ENCODE measurements around the gene CFD. TPM values are rescaled to one million over a fixed set of nuclear protein-coding genes. Genes with fewer than 3 reads are reported as not detected.

The CFD gene
- total RNA-seq, 2 donors from 2014 or later, result 0.38 to 1.1 TPM

GRCh38 chr19:867855-868457 is 8.5 kb downstream of the CFD start:
- 95 to 97% methylated on average over 19 to 39 of the region's 39 CpGs for WGBS, 2 experiments (ENCODE audit: insufficient coverage in 1 of 2, insufficient read length in 1 of 2)
- H3K4me1 Mint-ChIP-seq, result peaks cover 5% of the 10 kb centered on the region
- H3K27me3 Mint-ChIP-seq (ENCODE audit: insufficient read depth), result peaks cover 7% of the 10 kb centered on the region
- Histone ChIP-seq H3K27me3 (ENCODE audit: control insufficient read depth, insufficient read depth, low read length, poor library complexity, severe bottlenecking) (no peaks in the 10 kb centered on the region), H3K4me3 (ENCODE audit: low read length) (no peak overlapping the region), H3K4me1 (ENCODE audit: control insufficient read depth, insufficient read depth, low read length) (no peaks in the 10 kb centered on the region), H3K27ac (ENCODE audit: low read depth, low read length) (no peak overlapping the region), H3K9ac (ENCODE audit: extremely low read depth, low read length, poor library complexity, severe bottlenecking) (no peak overlapping the region), H3K36me3 (ENCODE audit: control insufficient read depth, insufficient read depth, low read length) (peaks cover 18% of the 10 kb centered on the region), H3K9me3 (ENCODE audit: control insufficient read depth, low read length) (no peaks in the 10 kb centered on the region)
- H3K9me3 Mint-ChIP-seq, result peaks cover 5% of the 10 kb centered on the region
- TF ChIP-seq CTCF (conservative IDR thresholded peaks at IDR 0.05), result no peak
- peak overlapping the region; percentile 52 for H3K27ac Mint-ChIP-seq
- DNase-seq, result peak; percentile 49
- H3K36me3 Mint-ChIP-seq (ENCODE audit: low read depth), result peaks cover 31% of the 10 kb centered on the region
- H3K4me3 Mint-ChIP-seq, result no peak overlapping the region

- H3K27ac ChIP-seq (ENCODE audit: low read depth, low read length), result no peak overlapping the region
- Mint-ChIP-seq H3K27me3 (ENCODE audit: insufficient read depth) (peaks cover 2% of the 10 kb centered on the region), H3K4me1 (peaks cover 5% of the 10 kb centered on the region), H3K36me3 (ENCODE audit: low read depth) (peaks cover 33% of the 10 kb centered on the region), H3K4me3 (no peak overlapping the region), H3K9me3 (peaks cover 5% of the 10 kb centered on the region), H3K27ac (no peak overlapping the region)
- 92 to 96% methylated on average over 23 to 34 of the region's 34 CpGs for WGBS, 2 experiments (ENCODE audit: insufficient coverage in 1 of 2, insufficient read length in 1 of 2)
- H3K36me3 ChIP-seq (ENCODE audit: control insufficient read depth, insufficient read depth, low read length), result peaks cover 22% of the 10 kb centered on the region
- no peak for TF ChIP-seq CTCF (conservative IDR thresholded peaks at IDR 0.05)
- H3K4me3 ChIP-seq (ENCODE audit: low read length), result no peak overlapping the region
- H3K27me3 ChIP-seq (ENCODE audit: control insufficient read depth, insufficient read depth, low read length, poor library complexity, severe bottlenecking), result no peaks in the 10 kb centered on the region
- no peaks in the 10 kb centered on the region for H3K4me1 ChIP-seq (ENCODE audit: control insufficient read depth, insufficient read depth, low read length)
- H3K9me3 ChIP-seq (ENCODE audit: control insufficient read depth, low read length), result no peaks in the 10 kb centered on the region
- peak; percentile 43 for DNase-seq
- H3K9ac ChIP-seq (ENCODE audit: extremely low read depth, low read length, poor library complexity, severe bottlenecking), result no peak overlapping the region
Observed at GRCh38 chr19:868458-869244, 9.2 kb downstream of the CFD start.

GRCh38 chr19:869245-870177 is 10.0 kb downstream of the CFD start:
- Mint-ChIP-seq H3K36me3 (ENCODE audit: low read depth) (peaks cover 36% of the 10 kb centered on the region), H3K27me3 (ENCODE audit: insufficient read depth) (no peaks in the 10 kb centered on the region), H3K4me1 (peaks cover 5% of the 10 kb centered on the region), H3K4me3 (no peak overlapping the region), H3K27ac (no peak overlapping the region), H3K9me3 (peaks cover 5% of the 10 kb centered on the region)
- Histone ChIP-seq H3K4me3 (ENCODE audit: low read length) (no peak overlapping the region), H3K9ac (ENCODE audit: extremely low read depth, low read length, poor library complexity, severe bottlenecking) (no peak overlapping the region), H3K27ac (ENCODE audit: low read depth, low read length) (no peak overlapping the region), H3K4me1 (ENCODE audit: control insufficient read depth, insufficient read depth, low read length) (no peaks in the 10 kb centered on the region), H3K27me3 (ENCODE audit: control insufficient read depth, insufficient read depth, low read length, poor library complexity, severe bottlenecking) (no peaks in the 10 kb centered on the region), H3K36me3 (ENCODE audit: control insufficient read depth, insufficient read depth, low read length) (peaks cover 26% of the 10 kb centered on the region), H3K9me3 (ENCODE audit: control insufficient read depth, low read length) (no peaks in the 10 kb centered on the region)
- peak; percentile 50 for DNase-seq
- 91 to 92% methylated on average over 21 to 29 of the region's 29 CpGs for WGBS, 2 experiments (ENCODE audit: insufficient coverage in 1 of 2, insufficient read length in 1 of 2)
- TF ChIP-seq CTCF (conservative IDR thresholded peaks at IDR 0.05), result no peak
